Lower leg skin (tissue), 4 donors: ENCODE results near the gene SNTA1. TPM values are rescaled to one million over a fixed set of nuclear protein-coding genes. Genes with fewer than 3 reads are reported as not detected.
"Not testable (repeated sequence)": the region's sequence is repeated elsewhere in the genome, so short reads cannot be mapped to it uniquely, and the experiment has no call there.

Experiments
- DNase-seq, 2 donors: peaks; one replicate each; pipeline ENCODE4 v3.0.0-alpha.2; 2019; ENCODE audit warnings: low spot score in 2 of 2
- H3K4me3 ChIP-seq: fragments of 200-600 bp; sonication (generic); 2 replicates; pipeline ENCODE4 v1.5.1; 2017; ENCODE audit warnings: mild to moderate bottlenecking, low read depth; ENCODE audit not compliant: poor library complexity, severe bottlenecking
- CTCF ChIP-seq, 3 donors: fragments of 450-650 bp; IDR thresholded peaks; one replicate each; pipeline ENCODE4 v1.5.1; 2016; ENCODE audit warnings: antibody characterized with exemption in 3 of 3, mild to moderate bottlenecking in 3 of 3, moderate library complexity in 2 of 3
- POLR2A ChIP-seq, 2 donors: fragments of 450-650 bp; IDR thresholded peaks; one replicate each; pipeline ENCODE4 v1.6.1; 2016 to 2017; ENCODE audit warnings: antibody characterized with exemption in 2 of 2, mild to moderate bottlenecking in 1 of 2, moderate library complexity in 1 of 2
- WGBS, 2 donors: methylation state at CpG; one replicate each; pipeline ENCODE4 v1.1.5; 2018; 5-methylcytosine and 5-hydroxymethylcytosine counted together
- intact Hi-C: fragments of 100-400 bp; cut with DNase I; formaldehyde crosslinking; loops from one replicate; pipeline ENCODE4 v1.15.0; 2023; ENCODE audit warnings: low total_unique reads
- total RNA-seq, 4 donors: library from RNA; depleted of rRNA; stranded (reverse); fragments of >200 nt; gene quantifications; one replicate each; pipeline ENCODE4 v1.1.0, GENCODE V29; 2016

SNTA1 gene
- total RNA-seq, 4 donors from 2014 or later, result 13.0 to 22.6 (median 17.8) TPM

GRCh38 chr20:33488201-33488600, 44.6 kb upstream of the SNTA1 start:
- intact Hi-C loops, result no loop called here
- DNase-seq, result no peak
- H3K4me3 ChIP-seq, result no peak overlapping the region
- TF ChIP-seq CTCF (IDR thresholded peaks at IDR 0.05), result no peak
- no peak for TF ChIP-seq POLR2A (IDR thresholded peaks at IDR 0.05)
- 90 to 94% methylated on average over 10 of the region's 10 CpGs for WGBS, 2 donors

GRCh38 chr20:33483186-33483585, 39.6 kb upstream of the SNTA1 start:
- H3K4me3 ChIP-seq, intact Hi-C loops, DNase-seq: not testable (repeated sequence)
- 93 to 96% methylated on average over 5 of the region's 5 CpGs for WGBS, 2 donors

GRCh38 chr20:33482581-33482980, 39.0 kb upstream of the SNTA1 start:
- 80 to 95% methylated on average over 6 of the region's 6 CpGs for WGBS, 2 donors
- TF ChIP-seq CTCF (IDR thresholded peaks at IDR 0.05) (no peak), POLR2A (IDR thresholded peaks at IDR 0.05) (no peak)
- intact Hi-C loops, result no loop called here
- no peak for DNase-seq
- no peak overlapping the region for H3K4me3 ChIP-seq

GRCh38 chr20:33481431-33481941, 37.9 kb upstream of the SNTA1 start:
- 88 to 92% methylated on average over 8 of the region's 8 CpGs for WGBS, 2 donors
- H3K4me3 ChIP-seq, result no peak overlapping the region
- DNase-seq, result no peak
- intact Hi-C loops, result no loop called here
- TF ChIP-seq CTCF (IDR thresholded peaks at IDR 0.05), result no peak
- no peak for TF ChIP-seq POLR2A (IDR thresholded peaks at IDR 0.05)

DNA sequence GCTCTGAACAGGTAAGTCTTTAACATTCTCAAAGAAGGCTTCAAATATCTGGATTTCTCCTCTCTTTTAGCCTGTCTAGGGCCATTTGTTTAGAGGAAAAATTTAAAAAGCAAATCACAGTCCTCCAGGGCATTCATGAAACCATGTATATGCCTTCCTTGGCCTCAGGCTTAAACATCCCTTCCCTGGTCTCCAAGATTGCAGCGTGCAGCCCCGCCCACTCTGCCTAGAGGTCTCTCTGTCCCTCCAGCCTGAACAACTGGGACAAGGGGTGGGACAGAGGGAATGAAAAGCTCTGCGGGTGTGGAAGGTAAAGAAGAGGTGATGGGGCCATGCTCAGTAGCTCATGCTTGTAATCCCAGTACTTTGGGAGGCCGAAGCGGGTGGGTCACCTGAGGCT, 36.5 kb upstream of the SNTA1 start:
- intact Hi-C loops, result no loop called here

More for the DNA sequence above, 36.5 kb upstream of the SNTA1 start:
- TF ChIP-seq POLR2A (IDR thresholded peaks at IDR 0.05), result no peak
- no peak for TF ChIP-seq CTCF (IDR thresholded peaks at IDR 0.05)
- WGBS, 2 donors, result 88 to 91% methylated on average over 5 of the region's 5 CpGs
- DNase-seq, result no peak
- no peak overlapping the region for H3K4me3 ChIP-seq
